SK-N-SH (cell line): ENCODE data around the gene FGFBP2.

ENCODE experiments used
- EZH2phosphoT487 ChIP-seq: fragments of 200-600 bp; sonication (generic); IDR thresholded peaks from 2 replicates; pipeline ENCODE4 v1.6.1; 2017; ENCODE audit warnings: low read depth, mixed run types, mild to moderate bottlenecking, antibody characterized with exemption, moderate library complexity, borderline replicate concordance
- FOXM1 ChIP-seq: IDR thresholded peaks from 2 replicates; pipeline ENCODE4 v1.4.0; 2012; ENCODE audit warnings: low read depth, mild to moderate bottlenecking
- TCF12 ChIP-seq: IDR thresholded peaks from 2 replicates; pipeline ENCODE4 v1.4.0; 2012

GRCh38 chr4:15958562-15958961, 4.4 kb downstream of the FGFBP2 start:
- no peak for TF ChIP-seq EZH2phosphoT487
- no peak for TF ChIP-seq FOXM1
- no peak for TF ChIP-seq TCF12
